Suprapubic skin (tissue), 4 donors: ENCODE measurements around the gene SLC15A4.

ENCODE experiments used
- CTCF ChIP-seq, 2 donors: fragments of 200-600 bp in 1 of 2; fragments of 450-650 bp in 1 of 2; sonication (generic) in 1 of 2; IDR thresholded peaks; one replicate each; pipeline ENCODE4 v1.5.1; 2016 to 2019; ENCODE audit warnings: antibody characterized with exemption in 2 of 2, mild to moderate bottlenecking in 1 of 2, moderate library complexity in 1 of 2
- EP300 ChIP-seq: sonication (generic); formaldehyde crosslinking; IDR thresholded peaks from one replicate; pipeline ENCODE4 v1.6.1; 2017; ENCODE audit warnings: antibody characterized with exemption
- POLR2A ChIP-seq, 2 donors: fragments of 450-650 bp; IDR thresholded peaks; one replicate each; pipeline ENCODE4 v1.6.1; 2017; ENCODE audit warnings: antibody characterized with exemption in 2 of 2, mild to moderate bottlenecking in 2 of 2, moderate library complexity in 2 of 2
- POLR2AphosphoS5 ChIP-seq, 3 donors: sonication (generic); formaldehyde crosslinking; IDR thresholded peaks; one replicate each; pipeline ENCODE4 v1.6.1; 2017; ENCODE audit warnings: antibody characterized with exemption in 3 of 3

- no peak for TF ChIP-seq CTCF (IDR thresholded peaks at IDR 0.05)
- no peak for TF ChIP-seq POLR2AphosphoS5 (IDR thresholded peaks at IDR 0.05)
- TF ChIP-seq POLR2A (IDR thresholded peaks at IDR 0.05): no peak
- no peak for TF ChIP-seq EP300
Measured at GRCh38 chr12:128800606-128801005, 23.2 kb downstream of the SLC15A4 start.
